ENCODE results near the gene COL15A1. TPM values are rescaled to one million over a fixed set of nuclear protein-coding genes. Genes with fewer than 3 reads are reported as not detected.

COL15A1 gene
- polyA plus RNA-seq, 1 donor (not counting 4 experiments of a cell fraction or from before 2014, with no cell fraction given), result not detected

DNA sequence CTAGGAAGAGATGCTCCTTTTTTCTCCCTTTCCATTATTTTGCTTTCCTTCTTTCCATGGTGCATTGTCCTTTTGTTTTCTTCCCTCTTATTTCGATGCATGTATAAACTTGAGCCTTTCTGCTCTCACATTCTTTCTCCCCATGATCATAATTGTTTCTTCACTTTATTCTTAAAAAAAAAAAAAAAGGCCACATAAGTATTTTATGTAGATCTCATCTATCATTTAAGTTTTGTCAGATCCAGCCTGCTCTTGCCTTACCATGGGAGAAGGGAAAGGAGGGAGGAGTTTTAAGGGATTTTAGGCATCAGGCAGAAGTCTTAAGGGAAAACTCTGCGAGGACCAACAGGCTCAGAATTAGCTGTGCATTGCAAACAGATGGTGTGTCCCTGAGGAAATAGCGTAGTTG lies 172.3 kb downstream of the COL15A1 start:
- FAIRE-seq, result peak; percentile 59
- H2AFZ ChIP-seq (ENCODE audit: control insufficient read depth, low read length), result no peak overlapping the region
- H3K9me1 ChIP-seq (ENCODE audit: control insufficient read depth, extremely low read depth, insufficient read depth, low read length), result no peaks in the 10 kb centered on the region
- H4K20me1 ChIP-seq (ENCODE audit: control insufficient read depth, extremely low read depth, insufficient read depth, low read length), result peaks cover 2% of the 10 kb centered on the region
- H3K4me2 ChIP-seq (ENCODE audit: control insufficient read depth, extremely low read depth, insufficient read depth, low read depth, low read length), result peak overlapping the region; percentile 52
- H3K27me3 ChIP-seq (ENCODE audit: control insufficient read depth, extremely low read depth, insufficient read depth, low read length), result no peaks in the 10 kb centered on the region
- H3K9me3 ChIP-seq (ENCODE audit: control insufficient read depth, low read depth, low read length), result no peaks in the 10 kb centered on the region
- TF ChIP-seq EZH2 (IDR thresholded peaks at IDR 0.05; ENCODE audit: low read length), result no peak
- TF ChIP-seq, protein P1, sequence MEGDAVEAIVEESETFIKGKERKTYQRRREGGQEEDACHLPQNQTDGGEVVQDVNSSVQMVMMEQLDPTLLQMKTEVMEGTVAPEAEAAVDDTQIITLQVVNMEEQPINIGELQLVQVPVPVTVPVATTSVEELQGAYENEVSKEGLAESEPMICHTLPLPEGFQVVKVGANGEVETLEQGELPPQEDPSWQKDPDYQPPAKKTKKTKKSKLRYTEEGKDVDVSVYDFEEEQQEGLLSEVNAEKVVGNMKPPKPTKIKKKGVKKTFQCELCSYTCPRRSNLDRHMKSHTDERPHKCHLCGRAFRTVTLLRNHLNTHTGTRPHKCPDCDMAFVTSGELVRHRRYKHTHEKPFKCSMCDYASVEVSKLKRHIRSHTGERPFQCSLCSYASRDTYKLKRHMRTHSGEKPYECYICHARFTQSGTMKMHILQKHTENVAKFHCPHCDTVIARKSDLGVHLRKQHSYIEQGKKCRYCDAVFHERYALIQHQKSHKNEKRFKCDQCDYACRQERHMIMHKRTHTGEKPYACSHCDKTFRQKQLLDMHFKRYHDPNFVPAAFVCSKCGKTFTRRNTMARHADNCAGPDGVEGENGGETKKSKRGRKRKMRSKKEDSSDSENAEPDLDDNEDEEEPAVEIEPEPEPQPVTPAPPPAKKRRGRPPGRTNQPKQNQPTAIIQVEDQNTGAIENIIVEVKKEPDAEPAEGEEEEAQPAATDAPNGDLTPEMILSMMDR (optimal IDR thresholded peaks at IDR 0.05 in 1 of 3, IDR thresholded peaks at IDR 0.05 in 1 of 3, conservative IDR thresholded peaks at IDR 0.05 in 1 of 3; ENCODE audit: extremely low read depth in 1 of 3, insufficient read depth in 2 of 3, low read length in 3 of 3), result no peak
- peak overlapping the region; percentile 47 for H3K27ac ChIP-seq (ENCODE audit: control insufficient read depth, insufficient read depth, low read length)
- H3K9ac ChIP-seq (ENCODE audit: control insufficient read depth, extremely low read depth, insufficient read depth, low read length), result no peak overlapping the region
- H3K36me3 ChIP-seq (ENCODE audit: control insufficient read depth in 2 of 2, extremely low read depth in 1 of 2, insufficient read depth in 2 of 2, low read length in 2 of 2), result peaks cover 0 to 2% of the 10 kb centered on the region in 2 experiments
- dilution Hi-C loops (cut with MboI; ENCODE audit: extremely low pct_ligation_motif_present, low sequenced_read_pairs), result no loop called here
- no peak overlapping the region for H3K4me3 ChIP-seq (ENCODE audit: control insufficient read depth in 2 of 3, extremely low read depth in 1 of 3, insufficient read depth in 2 of 3, low read depth in 1 of 3, low read length in 3 of 3)
- no peak for DNase-seq (ENCODE audit: low read depth, low spot score)
- H3K79me2 ChIP-seq (ENCODE audit: control insufficient read depth, insufficient read depth, low read length), result peaks cover 83% of the 10 kb centered on the region
- H3K4me1 ChIP-seq (ENCODE audit: control insufficient read depth, extremely low read depth, insufficient read depth, low read length), result peaks cover 50% of the 10 kb centered on the region

DNA sequence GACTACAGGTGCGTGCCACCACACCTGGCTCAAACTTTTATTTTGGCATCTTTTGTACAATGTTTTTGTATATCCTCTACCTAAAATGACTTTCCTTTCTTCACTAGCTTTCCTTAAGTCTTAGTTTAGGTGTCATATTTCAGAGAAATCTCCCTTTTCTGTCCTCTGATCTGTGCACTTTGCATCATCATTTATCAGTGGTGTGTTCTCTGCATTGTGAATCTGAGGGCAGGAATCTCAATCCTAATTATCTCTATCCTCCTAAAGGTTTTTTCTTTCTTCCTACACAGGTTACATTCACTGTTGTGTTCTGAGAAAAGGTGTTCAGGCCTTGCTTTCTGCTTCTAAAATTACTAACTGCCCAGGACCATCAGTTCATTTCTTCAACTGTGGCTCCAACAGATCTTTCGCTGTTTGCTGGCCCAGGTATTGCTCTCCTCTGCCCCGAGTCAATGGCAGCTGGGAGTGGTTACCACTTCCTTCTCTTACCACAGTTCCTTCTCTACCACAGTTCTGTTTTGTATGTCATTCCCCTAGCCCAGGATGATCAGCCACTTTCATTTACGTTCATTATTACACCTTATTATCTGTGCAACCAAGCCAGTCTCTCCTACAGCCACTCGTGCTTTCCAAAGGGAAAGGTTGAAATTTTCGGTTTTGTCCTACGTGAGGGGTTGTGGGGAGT lies 175.2 kb downstream of the COL15A1 start:
- FAIRE-seq, result no peak
- H3K4me3 ChIP-seq (ENCODE audit: control insufficient read depth in 2 of 3, extremely low read depth in 1 of 3, insufficient read depth in 2 of 3, low read depth in 1 of 3, low read length in 3 of 3), result no peak overlapping the region
- no peak overlapping the region for H3K4me2 ChIP-seq (ENCODE audit: control insufficient read depth, extremely low read depth, insufficient read depth, low read depth, low read length)
- no peaks in the 10 kb centered on the region for H3K27me3 ChIP-seq (ENCODE audit: control insufficient read depth, extremely low read depth, insufficient read depth, low read length)
- H3K36me3 ChIP-seq (ENCODE audit: control insufficient read depth in 2 of 2, extremely low read depth in 1 of 2, insufficient read depth in 2 of 2, low read length in 2 of 2), result peaks cover 2 to 4% of the 10 kb centered on the region in 2 experiments
- H3K4me1 ChIP-seq (ENCODE audit: control insufficient read depth, extremely low read depth, insufficient read depth, low read length), result peaks cover 50% of the 10 kb centered on the region
- H3K9ac ChIP-seq (ENCODE audit: control insufficient read depth, extremely low read depth, insufficient read depth, low read length), result no peak overlapping the region
- dilution Hi-C loops (cut with MboI; ENCODE audit: extremely low pct_ligation_motif_present, low sequenced_read_pairs), result no loop called here
- DNase-seq (ENCODE audit: low read depth, low spot score), result no peak
- H3K79me2 ChIP-seq (ENCODE audit: control insufficient read depth, insufficient read depth, low read length), result peaks cover 84% of the 10 kb centered on the region
- H4K20me1 ChIP-seq (ENCODE audit: control insufficient read depth, extremely low read depth, insufficient read depth, low read length), result no peaks in the 10 kb centered on the region
- TF ChIP-seq EZH2 (IDR thresholded peaks at IDR 0.05; ENCODE audit: low read length), result no peak
- TF ChIP-seq, protein P1 (optimal IDR thresholded peaks at IDR 0.05 in 1 of 3, IDR thresholded peaks at IDR 0.05 in 1 of 3, conservative IDR thresholded peaks at IDR 0.05 in 1 of 3; ENCODE audit: extremely low read depth in 1 of 3, insufficient read depth in 2 of 3, low read length in 3 of 3), result no peak
- H3K9me1 ChIP-seq (ENCODE audit: control insufficient read depth, extremely low read depth, insufficient read depth, low read length), result no peaks in the 10 kb centered on the region
- no peak overlapping the region for H2AFZ ChIP-seq (ENCODE audit: control insufficient read depth, low read length)
- no peaks in the 10 kb centered on the region for H3K9me3 ChIP-seq (ENCODE audit: control insufficient read depth, low read depth, low read length)
- no peak overlapping the region for H3K27ac ChIP-seq (ENCODE audit: control insufficient read depth, insufficient read depth, low read length)
